GM19023 (cell line): ENCODE results near the gene PTGFR.

Experiments
- ATAC-seq: cut with Tn5 transposase; IDR thresholded peaks from one replicate; pipeline ENCODE4 v1.9.1; 2021; ENCODE audit warnings: mild to moderate bottlenecking, moderate library complexity; ENCODE audit not compliant: unreplicated experiment

PTGFR gene

GRCh38 chr1:78519446-78519845 is 28.7 kb downstream of the PTGFR start:
- no peak for ATAC-seq

GRCh38 chr1:78520216-78520615 is 29.4 kb downstream of the PTGFR start:
- ATAC-seq = no peak

- no peak for ATAC-seq
Measured at GRCh38 chr1:78520843-78521242, 30.1 kb downstream of the PTGFR start.

GRCh38 chr1:78522136-78522535 is 31.4 kb downstream of the PTGFR start:
- ATAC-seq = no peak

GRCh38 chr1:78526496-78526895 is 35.7 kb downstream of the PTGFR start:
- no peak for ATAC-seq

- no peak for ATAC-seq
Measured at GRCh38 chr1:78527706-78528105, 36.9 kb downstream of the PTGFR start.

GRCh38 chr1:78533527-78533926 is 42.8 kb downstream of the PTGFR start:
- ATAC-seq = no peak

- ATAC-seq = no peak
Measured at GRCh38 chr1:78535286-78535685, 44.5 kb downstream of the PTGFR start.

GRCh38 chr1:78536427-78536826 is 45.7 kb downstream of the PTGFR start:
- no peak for ATAC-seq

- ATAC-seq = no peak
Measured at GRCh38 chr1:78540048-78540447, 49.3 kb downstream of the PTGFR start.

- ATAC-seq = no peak
Measured at GRCh38 chr1:78541479-78541878, 50.7 kb downstream of the PTGFR start.

- no peak for ATAC-seq
Measured at GRCh38 chr1:78543941-78544643, 53.3 kb downstream of the PTGFR start.

GRCh38 chr1:78547081-78547480 is 56.3 kb downstream of the PTGFR start:
- ATAC-seq = no peak

GRCh38 chr1:78549331-78549730 is 58.6 kb downstream of the PTGFR start:
- ATAC-seq = no peak

GRCh38 chr1:78549891-78550290 is 59.1 kb downstream of the PTGFR start:
- no peak for ATAC-seq

GRCh38 chr1:78553859-78554258 is 63.1 kb downstream of the PTGFR start:
- ATAC-seq = no peak

- no peak for ATAC-seq
Measured at GRCh38 chr1:78554840-78555239, 64.1 kb downstream of the PTGFR start.

- ATAC-seq = no peak
Measured at GRCh38 chr1:78559680-78560079, 68.9 kb downstream of the PTGFR start.

GRCh38 chr1:78560811-78561210 is 70.0 kb downstream of the PTGFR start:
- ATAC-seq = no peak

GRCh38 chr1:78561856-78562255 is 71.1 kb downstream of the PTGFR start:
- ATAC-seq = no peak

- no peak for ATAC-seq
Measured at GRCh38 chr1:78565393-78565792, 74.6 kb downstream of the PTGFR start.

- no peak for ATAC-seq
Measured at GRCh38 chr1:78570539-78570938, 79.8 kb downstream of the PTGFR start.
